A549 (cell line): ENCODE data around the gene DSTN. TPM values are rescaled to one million over a fixed set of nuclear protein-coding genes. Genes with fewer than 3 reads are reported as not detected.
A peak's percentile ranks its signal among the peaks of the same experiment; 100 is the strongest.

ENCODE experiments used
- ATAC-seq, 2 experiments: fragments of 200-7000 bp in 1 of 2; fragments of >200 bp in 1 of 2; cut with Nextera tagmentation in 1 of 2; cut with Tn5 transposase in 1 of 2; 3 replicates each; pipeline versions ENCODE4 v1.8.0 to v1.9.1; 2018 to 2020; ENCODE audit warnings: mild to moderate bottlenecking in 1 of 2, moderate library complexity in 1 of 2
- CTCF ChIA-PET: fragments of 300-600 bp; sonication (Branson Sonifier 250); formaldehyde crosslinking; extraction: SDS; loops from one replicate; lab custom pipeline; 2021; ENCODE audit warnings: antibody characterized with exemption, inconsistent platforms; lab: Yijun Ruan, JAX
- POLR2A ChIA-PET: fragments of 350-600 bp; formaldehyde crosslinking; extraction: SDS; loops from one replicate; lab custom pipeline; 2021; ENCODE audit warnings: antibody characterized with exemption, inconsistent platforms; lab: Yijun Ruan, JAX
- DNase-seq, 2 experiments: peaks; one replicate each; pipeline versions ENCODE4 v3.0.0 to v3.0.0-alpha.2; 2011 to 2016; ENCODE audit warnings: low read depth in 1 of 2, low spot score in 1 of 2
- FAIRE-seq: peaks from 2 replicates; lab custom pipeline; 2011; peaks lifted over from hg19 to GRCh38; lab: Jason Lieb, UNC
- H3K27ac ChIP-seq, 2 experiments: fragments of >200 bp; sonication (Bioruptor Twin); formaldehyde crosslinking; 3 replicates each; pipeline ENCODE4 v1.5.1; 2016 to 2017
- H3K4me1 ChIP-seq: fragments of >200 bp; sonication (Bioruptor Twin); formaldehyde crosslinking; 3 replicates; pipeline ENCODE4 v1.6.1; 2016
- H3K4me2 ChIP-seq: fragments of >200 bp; sonication (Bioruptor Twin); formaldehyde crosslinking; 3 replicates; pipeline ENCODE4 v1.6.1; 2016
- H3K4me3 ChIP-seq: fragments of >200 bp; sonication (Bioruptor Twin); formaldehyde crosslinking; 3 replicates; pipeline ENCODE4 v1.5.1; 2016
- H3K9me3 ChIP-seq: fragments of >200 bp; sonication (Bioruptor Twin); formaldehyde crosslinking; 3 replicates; pipeline ENCODE4 v1.6.1; 2016
- ATOH8 ChIP-seq: fragments of 250-450 bp; sonication (Bioruptor Pico); IDR thresholded peaks from 2 replicates; pipeline ENCODE4 v1.5.0; 2020; ENCODE audit warnings: low read depth, mild to moderate bottlenecking, moderate library complexity
- CBX2 ChIP-seq: fragments of 200-600 bp; sonication (generic); IDR thresholded peaks from 2 replicates; pipeline ENCODE4 v1.6.1; 2016; ENCODE audit warnings: low read depth, mild to moderate bottlenecking, borderline replicate concordance
- CBX8 ChIP-seq: fragments of 200-600 bp; sonication (generic); IDR thresholded peaks from 2 replicates; pipeline ENCODE4 v1.6.1; 2016
- CHD2 ChIP-seq: fragments of 150-350 bp; IDR thresholded peaks from 2 replicates; pipeline ENCODE4 v1.6.1; 2014; ENCODE audit warnings: low read length; ENCODE audit not compliant: partially characterized antibody
- CHD4 ChIP-seq: fragments of 200-600 bp; sonication (generic); IDR thresholded peaks from 2 replicates; pipeline ENCODE4 v1.6.1; 2016; ENCODE audit warnings: antibody characterized with exemption, mild to moderate bottlenecking, borderline replicate concordance
- CTCF ChIP-seq: fragments of >200 bp; sonication (Bioruptor Twin); formaldehyde crosslinking; IDR thresholded peaks from 3 replicates; pipeline ENCODE4 v1.5.1; 2016
- FOSL2 ChIP-seq, 2 experiments: fragments of 450-650 bp in 1 of 2; fragments of >200 bp in 1 of 2; sonication (Bioruptor Twin) in 1 of 2; formaldehyde crosslinking; IDR thresholded peaks; 2 replicates each; pipeline versions ENCODE4 v1.5.0 to v1.6.1; 2016 to 2020; ENCODE audit warnings: mild to moderate bottlenecking in 1 of 2, moderate library complexity in 1 of 2
- HDAC2 ChIP-seq: fragments of 200-600 bp; sonication (generic); IDR thresholded peaks from 2 replicates; pipeline ENCODE4 v1.6.1; 2016
- HES2 ChIP-seq: fragments of >200 bp; sonication (Bioruptor Twin); formaldehyde crosslinking; IDR thresholded peaks from 2 replicates; pipeline ENCODE4 v1.6.1; 2016
- HEYL ChIP-seq: fragments of 250-450 bp; sonication (Bioruptor Pico); IDR thresholded peaks from 2 replicates; pipeline ENCODE4 v1.8.0; 2021; ENCODE audit warnings: mild to moderate bottlenecking, moderate library complexity
- HOXA7 ChIP-seq: fragments of 250-450 bp; sonication (Bioruptor Pico); IDR thresholded peaks from 2 replicates; pipeline ENCODE4 v1.5.0; 2020; ENCODE audit warnings: mild to moderate bottlenecking, moderate library complexity
- HOXB13 ChIP-seq: fragments of 250-450 bp; sonication (Bioruptor Pico); IDR thresholded peaks from 2 replicates; pipeline ENCODE4 v1.5.0; 2020; ENCODE audit warnings: low read depth, mild to moderate bottlenecking, moderate library complexity
- HOXB5 ChIP-seq: fragments of 250-450 bp; sonication (Bioruptor Pico); IDR thresholded peaks from 2 replicates; pipeline ENCODE4 v1.5.0; 2020; ENCODE audit warnings: mild to moderate bottlenecking, moderate library complexity
- JUNB ChIP-seq: fragments of >200 bp; sonication (Bioruptor Twin); formaldehyde crosslinking; IDR thresholded peaks from 2 replicates; pipeline ENCODE4 v1.6.1; 2016
- KDM1A ChIP-seq: fragments of 200-600 bp; sonication (generic); IDR thresholded peaks from 2 replicates; pipeline ENCODE4 v1.6.1; 2016; ENCODE audit warnings: low read depth, mild to moderate bottlenecking
- MAZ ChIP-seq: fragments of 150-350 bp; IDR thresholded peaks from 2 replicates; pipeline ENCODE4 v1.6.1; 2014; ENCODE audit warnings: antibody characterized with exemption, low read depth, low read length, borderline replicate concordance
- NPAS2 ChIP-seq: fragments of 250-450 bp; sonication (Bioruptor Pico); IDR thresholded peaks from 2 replicates; pipeline ENCODE4 v1.8.0; 2022; ENCODE audit warnings: mild to moderate bottlenecking, moderate library complexity, borderline replicate concordance
- NR3C1 ChIP-seq: fragments of >200 bp; sonication (Bioruptor Twin); formaldehyde crosslinking; IDR thresholded peaks from 3 replicates; pipeline ENCODE4 v1.6.1; 2017
- PHF8 ChIP-seq: fragments of 200-600 bp; sonication (generic); IDR thresholded peaks from 2 replicates; pipeline ENCODE4 v1.6.1; 2016; ENCODE audit warnings: low read depth, mild to moderate bottlenecking, antibody characterized with exemption, moderate library complexity, borderline replicate concordance
- SREBF2 ChIP-seq: fragments of 450-650 bp; IDR thresholded peaks from 2 replicates; pipeline ENCODE4 v1.6.1; 2014; ENCODE audit warnings: mild to moderate bottlenecking, moderate library complexity
- TP53 ChIP-seq: fragments of 250-450 bp; sonication (Bioruptor Pico); IDR thresholded peaks from 2 replicates; pipeline ENCODE4 v1.5.0; 2021; ENCODE audit warnings: mild to moderate bottlenecking, moderate library complexity
- ZC3H11A ChIP-seq: fragments of 450-650 bp; IDR thresholded peaks from 2 replicates; pipeline ENCODE4 v1.6.1; 2014; ENCODE audit warnings: antibody characterized with exemption, mild to moderate bottlenecking
- ZNF302 ChIP-seq: fragments of 250-450 bp; sonication (Bioruptor Pico); IDR thresholded peaks from 2 replicates; pipeline ENCODE4 v1.9.0; 2021; ENCODE audit warnings: inconsistent platforms, mild to moderate bottlenecking, moderate library complexity
- WGBS: methylation state at CpG from one replicate; pipeline ENCODE4 v1.1.6; 2017; ENCODE audit errors: missing lambda C conversion rate; 5-methylcytosine and 5-hydroxymethylcytosine counted together
- polyA plus RNA-seq, 4 experiments: library from polyadenylated mRNA; depleted of rRNA in 3 of 4; stranded (reverse); fragments of >200 nt; fragmentation: RNase III in 1 of 4; extraction: RNeasy Plus Mini Kit Qiagen cat#74134 plus additional on column Dnase treatment in 1 of 4; gene quantifications; 2 replicates in 3 of 4; 3 replicates in 1 of 4; pipeline ENCODE4 v1.2.3, GENCODE V29; 2011 to 2017
- TF ChIP-seq, protein P1 (sequence below): fragments of 450-650 bp; IDR thresholded peaks from 2 replicates; pipeline ENCODE4 v1.6.1; 2014; ENCODE audit warnings: antibody characterized with exemption
- TF ChIP-seq, protein P2 (sequence below): fragments of 150-350 bp; IDR thresholded peaks from 2 replicates; pipeline ENCODE4 v1.6.1; 2014; ENCODE audit warnings: low read depth, mild to moderate bottlenecking, low read length

The DSTN gene
- polyA plus RNA-seq, 2 of the 4 experiments (the other 2 are of a cell fraction): 544 to 1,131 TPM

DNA sequence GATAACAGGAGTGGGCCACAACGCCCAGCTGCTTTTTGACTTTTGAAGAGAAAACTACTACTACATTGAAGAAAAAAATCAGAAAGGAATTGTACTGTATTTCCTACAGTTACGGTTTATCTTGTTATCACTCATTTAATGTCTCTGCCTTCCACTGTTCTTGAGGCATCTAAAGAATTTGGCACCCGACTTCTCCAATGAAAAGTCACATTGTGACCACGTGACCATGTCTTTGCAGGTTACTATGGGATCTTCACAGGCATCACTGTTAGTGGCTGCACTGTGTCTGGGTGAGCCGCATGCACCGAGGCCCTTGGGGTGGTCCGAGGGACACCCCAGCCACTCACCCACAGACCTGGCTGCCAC, 85.4 kb downstream of the DSTN start:
- no peak overlapping the region for H3K4me2 ChIP-seq
- H3K4me3 ChIP-seq: no peak overlapping the region
- ChIA-PET POLR2A (no interaction called here), CTCF (interaction anchor here (0.7 to 2.8 kb wide), 21 partner anchors 9 to 341 kb away, joined by 3 to 13 read pairs (median 4); partner anchors contain the start of gene RRBP1)
- FAIRE-seq: no peak
- 87% methylated on average over 7 of the region's 7 CpGs for WGBS
- H3K4me1 ChIP-seq: peaks cover 24% of the 10 kb centered on the region
- TF ChIP-seq CTCF (peak; percentile 15; the same call in 1 of the 3 replicates), CBX8 (no peak), NPAS2 (CRISPR knock-in tag) (no peak), HOXB5 (CRISPR knock-in tag) (no peak), ATOH8 (CRISPR knock-in tag) (no peak), CHD2 (no peak), CHD4 (no peak), KDM1A (no peak), NR3C1 (no peak), HDAC2 (no peak)
- TF ChIP-seq, protein P1, sequence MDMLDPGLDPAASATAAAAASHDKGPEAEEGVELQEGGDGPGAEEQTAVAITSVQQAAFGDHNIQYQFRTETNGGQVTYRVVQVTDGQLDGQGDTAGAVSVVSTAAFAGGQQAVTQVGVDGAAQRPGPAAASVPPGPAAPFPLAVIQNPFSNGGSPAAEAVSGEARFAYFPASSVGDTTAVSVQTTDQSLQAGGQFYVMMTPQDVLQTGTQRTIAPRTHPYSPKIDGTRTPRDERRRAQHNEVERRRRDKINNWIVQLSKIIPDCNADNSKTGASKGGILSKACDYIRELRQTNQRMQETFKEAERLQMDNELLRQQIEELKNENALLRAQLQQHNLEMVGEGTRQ: 0 out of 2 replicates have a peak, but pooled peaks have one; percentile 5
- no peak for DNase-seq
- H3K27ac ChIP-seq: no peak overlapping the region
- peaks cover 21% of the 10 kb centered on the region for H3K9me3 ChIP-seq
- ATAC-seq: peak in 1 of 2 experiments; percentile 14; a peak in 2 of 6 replicates

DNA sequence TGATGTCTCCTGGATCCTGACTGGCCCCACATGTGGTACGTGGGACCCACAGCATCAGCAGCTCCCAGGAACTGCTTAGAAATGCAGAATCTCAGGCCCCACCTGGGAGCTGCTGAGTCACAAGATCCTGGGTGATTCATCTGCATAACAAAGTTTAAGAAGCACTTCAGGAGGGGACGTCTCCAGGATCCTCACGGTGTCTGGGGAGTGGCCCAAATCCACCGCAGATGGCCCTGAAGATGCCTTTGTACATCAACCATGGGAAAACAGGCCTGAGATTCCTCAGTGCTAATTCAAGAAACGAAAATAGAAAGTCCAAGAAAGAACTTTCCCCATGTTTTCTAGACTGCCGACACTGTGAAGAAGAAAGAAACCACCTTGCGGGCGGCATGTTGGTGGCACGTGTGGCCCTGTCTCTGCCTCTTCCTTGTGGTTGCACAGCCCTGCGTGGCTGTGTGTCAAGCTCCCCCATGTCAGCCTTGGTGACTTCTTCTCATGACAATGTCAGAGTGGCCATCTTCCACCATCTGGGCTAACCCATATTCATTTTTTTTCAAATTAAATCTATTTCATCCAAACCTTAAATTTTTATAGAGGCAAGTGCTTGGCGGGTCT, 86.1 kb downstream of the DSTN start:
- no peak for DNase-seq
- FAIRE-seq: no peak
- 77% methylated on average over 11 of the region's 11 CpGs for WGBS
- POLR2A ChIA-PET: no interaction called here
- TF ChIP-seq FOSL2 (IDR thresholded peaks at IDR 0.05) (no peak), FOSL2 (CRISPR knock-in tag; IDR thresholded peaks at IDR 0.05) (peak; percentile 26; the same call in 1 of the 2 replicates), HOXB13 (CRISPR knock-in tag) (no peak)
- Histone ChIP-seq H3K4me2 (no peak overlapping the region), H3K4me3 (no peak overlapping the region), H3K27ac (0 out of 6 replicates have a peak overlapping the region, but pooled peaks of 1 of the 2 experiments have one; percentile 15), H3K4me1 (peaks cover 17% of the 10 kb centered on the region), H3K9me3 (peaks cover 21% of the 10 kb centered on the region)
- no peak for ATAC-seq
- CTCF ChIA-PET: interaction anchor here (0.8 to 2.8 kb wide), 11 partner anchors 10 to 340 kb away, joined by 3 to 13 read pairs (median 4); partner anchors contain the start of gene RRBP1

GRCh38 chr20:17657079-17657825, 87.4 kb downstream of the DSTN start:
- 92% methylated on average over 9 of the region's 9 CpGs for WGBS
- no peak for ATAC-seq
- DNase-seq: no peak
- H3K4me3 ChIP-seq: no peak overlapping the region
- H3K4me1 ChIP-seq: peaks cover 8% of the 10 kb centered on the region
- POLR2A ChIA-PET: no interaction called here
- FAIRE-seq: no peak
- CTCF ChIA-PET: interaction anchor here (1.0 to 2.7 kb wide), 5 partner anchors 9 to 134 kb away, joined by 3 to 16 read pairs (median 4); partner anchors contain the start of gene RRBP1
- TF ChIP-seq, protein P1: no peak
- TF ChIP-seq PHF8 (no peak), ZC3H11A (no peak), SREBF2 (no peak), CBX2 (no peak), HEYL (no peak), JUNB (no peak), HOXA7 (CRISPR knock-in tag) (no peak), HES2 (no peak), MAZ (no peak), ZNF302 (CRISPR knock-in tag) (no peak), TP53 (CRISPR knock-in tag) (no peak), FOSL2 (IDR thresholded peaks at IDR 0.05) (no peak), FOSL2 (CRISPR knock-in tag; IDR thresholded peaks at IDR 0.05) (no peak)
- TF ChIP-seq, protein P2, sequence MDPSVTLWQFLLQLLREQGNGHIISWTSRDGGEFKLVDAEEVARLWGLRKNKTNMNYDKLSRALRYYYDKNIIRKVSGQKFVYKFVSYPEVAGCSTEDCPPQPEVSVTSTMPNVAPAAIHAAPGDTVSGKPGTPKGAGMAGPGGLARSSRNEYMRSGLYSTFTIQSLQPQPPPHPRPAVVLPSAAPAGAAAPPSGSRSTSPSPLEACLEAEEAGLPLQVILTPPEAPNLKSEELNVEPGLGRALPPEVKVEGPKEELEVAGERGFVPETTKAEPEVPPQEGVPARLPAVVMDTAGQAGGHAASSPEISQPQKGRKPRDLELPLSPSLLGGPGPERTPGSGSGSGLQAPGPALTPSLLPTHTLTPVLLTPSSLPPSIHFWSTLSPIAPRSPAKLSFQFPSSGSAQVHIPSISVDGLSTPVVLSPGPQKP: no peak
- no peak overlapping the region for H3K27ac ChIP-seq
- H3K4me2 ChIP-seq: no peak overlapping the region
- peaks cover 21% of the 10 kb centered on the region for H3K9me3 ChIP-seq
